ENCODE measurements around the gene MARCO. TPM values are rescaled to one million over a fixed set of nuclear protein-coding genes. Genes with fewer than 3 reads are reported as not detected.

Gene MARCO
- total RNA-seq, 1 donor from 2014 or later = 0.33 TPM

- no peak for DNase-seq (ENCODE audit: low read depth)
- Histone ChIP-seq H3K36me3 (ENCODE audit: control insufficient read depth, insufficient read depth, low read length) (no peaks in the 10 kb centered on the region), H3K4me3 (ENCODE audit: low read depth, low read length) (no peak overlapping the region), H3K27me3 (ENCODE audit: control insufficient read depth, insufficient read depth, low read length) (no peaks in the 10 kb centered on the region)
- no peak for TF ChIP-seq CTCF (IDR thresholded peaks at IDR 0.05; ENCODE audit: insufficient read depth, low read length, poor library complexity, severe bottlenecking)
Measured at GRCh38 chr2:118968961-118969733, 27.2 kb downstream of the MARCO start.

- no peak for TF ChIP-seq CTCF (IDR thresholded peaks at IDR 0.05; ENCODE audit: insufficient read depth, low read length, poor library complexity, severe bottlenecking)
- no peaks in the 10 kb centered on the region for H3K27me3 ChIP-seq (ENCODE audit: control insufficient read depth, insufficient read depth, low read length)
- H3K4me3 ChIP-seq (ENCODE audit: low read depth, low read length) = no peak overlapping the region
- no peaks in the 10 kb centered on the region for H3K36me3 ChIP-seq (ENCODE audit: control insufficient read depth, insufficient read depth, low read length)
- DNase-seq (ENCODE audit: low read depth) = no peak
Measured at GRCh38 chr2:118969734-118970395, 27.9 kb downstream of the MARCO start.

- Histone ChIP-seq H3K27me3 (ENCODE audit: control insufficient read depth, insufficient read depth, low read length) (no peaks in the 10 kb centered on the region), H3K4me3 (ENCODE audit: low read depth, low read length) (no peak overlapping the region), H3K36me3 (ENCODE audit: control insufficient read depth, insufficient read depth, low read length) (no peaks in the 10 kb centered on the region)
- no peak for TF ChIP-seq CTCF (IDR thresholded peaks at IDR 0.05; ENCODE audit: insufficient read depth, low read length, poor library complexity, severe bottlenecking)
- DNase-seq (ENCODE audit: low read depth) = no peak
Measured at GRCh38 chr2:118970396-118971135, 28.6 kb downstream of the MARCO start.

- DNase-seq (ENCODE audit: low read depth) = no peak
Measured at GRCh38 chr2:118971245-118972122, 29.5 kb downstream of the MARCO start.

More at GRCh38 chr2:118971245-118972122, 29.5 kb downstream of the MARCO start:
- no peak for TF ChIP-seq CTCF (IDR thresholded peaks at IDR 0.05; ENCODE audit: insufficient read depth, low read length, poor library complexity, severe bottlenecking)
- Histone ChIP-seq H3K4me3 (ENCODE audit: low read depth, low read length) (no peak overlapping the region), H3K36me3 (ENCODE audit: control insufficient read depth, insufficient read depth, low read length) (no peaks in the 10 kb centered on the region), H3K27me3 (ENCODE audit: control insufficient read depth, insufficient read depth, low read length) (no peaks in the 10 kb centered on the region)

Measured in kidney epithelial cell (primary cell).